Suprapubic skin (tissue), 4 donors: ENCODE measurements around the gene RGS12. TPM values are rescaled to one million over a fixed set of nuclear protein-coding genes. Genes with fewer than 3 reads are reported as not detected.
A peak's percentile ranks its signal among the peaks of the same experiment; 100 is the strongest.

ENCODE experiments used
- DNase-seq, 2 donors: peaks; one replicate each; pipeline ENCODE4 v3.0.0-alpha.2; 2019; ENCODE audit warnings: low spot score in 2 of 2
- H3K27ac ChIP-seq: fragments of 200-600 bp; sonication (generic); one replicate; pipeline ENCODE4 v1.5.1; 2019
- H3K27me3 ChIP-seq: fragments of 200-600 bp; sonication (generic); one replicate; pipeline ENCODE4 v1.5.1; 2019
- H3K36me3 ChIP-seq: fragments of 200-600 bp; sonication (generic); one replicate; pipeline ENCODE4 v1.5.1; 2019
- H3K4me1 ChIP-seq: fragments of 200-600 bp; sonication (generic); one replicate; pipeline ENCODE4 v1.5.1; 2019
- H3K4me3 ChIP-seq: fragments of 200-600 bp; sonication (generic); one replicate; pipeline ENCODE4 v1.5.1; 2019; ENCODE audit warnings: mild to moderate bottlenecking
- H3K9me3 ChIP-seq: fragments of 200-600 bp; sonication (generic); one replicate; pipeline ENCODE4 v1.5.1; 2019
- CTCF ChIP-seq, 2 donors: fragments of 200-600 bp in 1 of 2; fragments of 450-650 bp in 1 of 2; sonication (generic) in 1 of 2; IDR thresholded peaks; one replicate each; pipeline ENCODE4 v1.5.1; 2016 to 2019; ENCODE audit warnings: antibody characterized with exemption in 2 of 2, mild to moderate bottlenecking in 1 of 2, moderate library complexity in 1 of 2
- EP300 ChIP-seq: sonication (generic); formaldehyde crosslinking; IDR thresholded peaks from one replicate; pipeline ENCODE4 v1.6.1; 2017; ENCODE audit warnings: antibody characterized with exemption
- POLR2A ChIP-seq, 2 donors: fragments of 450-650 bp; IDR thresholded peaks; one replicate each; pipeline ENCODE4 v1.6.1; 2017; ENCODE audit warnings: antibody characterized with exemption in 2 of 2, mild to moderate bottlenecking in 2 of 2, moderate library complexity in 2 of 2
- POLR2AphosphoS5 ChIP-seq, 3 donors: sonication (generic); formaldehyde crosslinking; IDR thresholded peaks; one replicate each; pipeline ENCODE4 v1.6.1; 2017; ENCODE audit warnings: antibody characterized with exemption in 3 of 3
- WGBS: methylation state at CpG from one replicate; pipeline ENCODE4 v1.1.5; 2018; 5-methylcytosine and 5-hydroxymethylcytosine counted together
- total RNA-seq, 4 donors: library from RNA; depleted of rRNA; stranded (reverse); fragments of >200 nt; gene quantifications; one replicate each; pipeline ENCODE4 v1.1.0, GENCODE V29; 2016

RGS12 gene
- total RNA-seq, 4 donors from 2014 or later, result 65.8 to 246 (median 118) TPM

- no peaks in the 10 kb centered on the region for H3K36me3 ChIP-seq
- peak overlapping the region; percentile 95 for H3K4me3 ChIP-seq
- H3K27me3 ChIP-seq, result peaks cover 20% of the 10 kb centered on the region
- no peak overlapping the region for H3K27ac ChIP-seq
- peak in 1 of 2 donors; percentile 63 for DNase-seq
- no peaks in the 10 kb centered on the region for H3K9me3 ChIP-seq
- WGBS, result 81% methylated on average over 9 of the region's 9 CpGs
- TF ChIP-seq POLR2A (IDR thresholded peaks at IDR 0.05) (no peak), CTCF (IDR thresholded peaks at IDR 0.05) (no peak), POLR2AphosphoS5 (IDR thresholded peaks at IDR 0.05) (no peak), EP300 (no peak)
- peaks cover 49% of the 10 kb centered on the region for H3K4me1 ChIP-seq
These were observed 1.9 kb upstream of the RGS12 start for GRCh38 chr4:3290889-3291321.

- TF ChIP-seq EP300 (no peak), POLR2AphosphoS5 (IDR thresholded peaks at IDR 0.05) (no peak), CTCF (IDR thresholded peaks at IDR 0.05) (no peak), POLR2A (IDR thresholded peaks at IDR 0.05) (no peak)
- H3K27ac ChIP-seq, result peak overlapping the region; percentile 96
- no peaks in the 10 kb centered on the region for H3K9me3 ChIP-seq
- WGBS, result 43% methylated on average over 24 of the region's 24 CpGs
- H3K4me3 ChIP-seq, result peak overlapping the region; percentile 95
- peaks cover 15% of the 10 kb centered on the region for H3K27me3 ChIP-seq
- peaks cover 43% of the 10 kb centered on the region for H3K4me1 ChIP-seq
- no peaks in the 10 kb centered on the region for H3K36me3 ChIP-seq
- no peak for DNase-seq
These were observed 1.3 kb upstream of the RGS12 start for GRCh38 chr4:3291411-3291968.

GRCh38 chr4:3291969-3292570, 751 bp upstream of the RGS12 start:
- under 1% methylated on average over 29 of the region's 60 CpGs for WGBS
- H3K27me3 ChIP-seq, result peaks cover 11% of the 10 kb centered on the region
- TF ChIP-seq CTCF (IDR thresholded peaks at IDR 0.05) (no peak), EP300 (no peak), POLR2A (IDR thresholded peaks at IDR 0.05) (no peak), POLR2AphosphoS5 (IDR thresholded peaks at IDR 0.05) (no peak)
- H3K9me3 ChIP-seq, result no peaks in the 10 kb centered on the region
- peak overlapping the region; percentile 96 for H3K27ac ChIP-seq
- H3K36me3 ChIP-seq, result no peaks in the 10 kb centered on the region
- peak overlapping the region; percentile 95 for H3K4me3 ChIP-seq
- peaks cover 37% of the 10 kb centered on the region for H3K4me1 ChIP-seq
- peak; percentile 83 for DNase-seq

- TF ChIP-seq CTCF (IDR thresholded peaks at IDR 0.05), result no peak
- no peak for TF ChIP-seq EP300
- TF ChIP-seq POLR2AphosphoS5 (IDR thresholded peaks at IDR 0.05), result no peak
- no peak for TF ChIP-seq POLR2A (IDR thresholded peaks at IDR 0.05)
- no peaks in the 10 kb centered on the region for H3K36me3 ChIP-seq
- peak overlapping the region; percentile 95 for H3K4me3 ChIP-seq
- peaks cover 28% of the 10 kb centered on the region for H3K4me1 ChIP-seq
- DNase-seq, result peak in 1 of 2 donors; percentile 73
- WGBS, result 31% methylated on average over 21 of the region's 42 CpGs
- H3K27ac ChIP-seq, result peak overlapping the region; percentile 80
- H3K9me3 ChIP-seq, result peaks cover 7% of the 10 kb centered on the region
- H3K27me3 ChIP-seq, result no peaks in the 10 kb centered on the region
These were observed 875 bp downstream of the RGS12 start for GRCh38 chr4:3293401-3294391.
